Parathyroid adenoma (tissue), 2 donors: ENCODE measurements around the gene CACNA1D.

ENCODE experiments used
- H2AFZ ChIP-seq: fragments of 300-600 bp; sonication (generic); one replicate; pipeline ENCODE4 v1.7.0; 2017; ENCODE audit warnings: antibody characterized with exemption, mild to moderate bottlenecking
- H3K27ac ChIP-seq: fragments of 300-600 bp; sonication (generic); one replicate; pipeline ENCODE4 v1.7.0; 2017
- H3K27me3 ChIP-seq: fragments of 300-600 bp; sonication (generic); one replicate; pipeline ENCODE4 v1.7.0; 2017; ENCODE audit warnings: low read length; ENCODE audit not compliant: control insufficient read depth, insufficient read depth
- H3K36me3 ChIP-seq: fragments of 300-600 bp; sonication (generic); one replicate; pipeline ENCODE4 v1.7.0; 2017; ENCODE audit warnings: low read length; ENCODE audit not compliant: control insufficient read depth, insufficient read depth
- H3K4me1 ChIP-seq: fragments of 300-600 bp; sonication (generic); one replicate; pipeline ENCODE4 v1.7.0; 2017; ENCODE audit warnings: control low read depth
- H3K4me2 ChIP-seq: fragments of 300-600 bp; sonication (generic); one replicate; pipeline ENCODE4 v1.7.0; 2017; ENCODE audit warnings: low read length
- H3K4me3 ChIP-seq: fragments of 300-600 bp; sonication (generic); one replicate; pipeline ENCODE4 v1.7.0; 2017; ENCODE audit warnings: low read depth, low read length
- H3K79me2 ChIP-seq: fragments of 300-600 bp; sonication (generic); one replicate; pipeline ENCODE4 v1.7.0; 2017; ENCODE audit warnings: control low read depth
- H3K9ac ChIP-seq: fragments of 300-600 bp; sonication (generic); one replicate; pipeline ENCODE4 v1.7.0; 2017; ENCODE audit warnings: mild to moderate bottlenecking
- H3K9me3 ChIP-seq: fragments of 300-600 bp; sonication (generic); one replicate; pipeline ENCODE4 v1.7.0; 2017; ENCODE audit warnings: low read length; ENCODE audit not compliant: control insufficient read depth
- CTCF ChIP-seq: fragments of 300-600 bp; sonication (generic); IDR thresholded peaks from one replicate; pipeline ENCODE4 v1.7.0; 2017; ENCODE audit warnings: antibody characterized with exemption, mild to moderate bottlenecking
- donor health status: primary hyperparathyroidism.

The CACNA1D gene

GRCh38 chr3:53754325-53754724, 259.9 kb downstream of the CACNA1D start:
- Histone ChIP-seq H3K4me2 (no peak overlapping the region), H2AFZ (peak overlapping the region; percentile 45), H3K27me3 (no peaks in the 10 kb centered on the region), H3K79me2 (no peaks in the 10 kb centered on the region), H3K9me3 (no peaks in the 10 kb centered on the region), H3K4me3 (no peak overlapping the region), H3K36me3 (no peaks in the 10 kb centered on the region), H3K4me1 (peaks cover 49% of the 10 kb centered on the region), H3K27ac (peak overlapping the region; percentile 87), H3K9ac (no peak overlapping the region)
- TF ChIP-seq CTCF: peak; percentile 28

GRCh38 chr3:53758846-53759245, 264.4 kb downstream of the CACNA1D start:
- no peaks in the 10 kb centered on the region for H3K79me2 ChIP-seq
- no peak for TF ChIP-seq CTCF
- H3K4me2 ChIP-seq: no peak overlapping the region
- no peak overlapping the region for H3K9ac ChIP-seq
- no peaks in the 10 kb centered on the region for H3K36me3 ChIP-seq
- H3K27ac ChIP-seq: no peak overlapping the region
- no peak overlapping the region for H2AFZ ChIP-seq
- peaks cover 21% of the 10 kb centered on the region for H3K4me1 ChIP-seq
- no peaks in the 10 kb centered on the region for H3K9me3 ChIP-seq
- no peaks in the 10 kb centered on the region for H3K27me3 ChIP-seq
- H3K4me3 ChIP-seq: no peak overlapping the region

GRCh38 chr3:53763353-53763752, 268.9 kb downstream of the CACNA1D start:
- no peak overlapping the region for H3K27ac ChIP-seq
- no peaks in the 10 kb centered on the region for H3K79me2 ChIP-seq
- TF ChIP-seq CTCF: no peak
- H2AFZ ChIP-seq: no peak overlapping the region
- H3K36me3 ChIP-seq: no peaks in the 10 kb centered on the region
- no peaks in the 10 kb centered on the region for H3K27me3 ChIP-seq
- no peaks in the 10 kb centered on the region for H3K4me1 ChIP-seq
- H3K4me2 ChIP-seq: no peak overlapping the region
- no peaks in the 10 kb centered on the region for H3K9me3 ChIP-seq
- no peak overlapping the region for H3K4me3 ChIP-seq
- no peak overlapping the region for H3K9ac ChIP-seq

- Histone ChIP-seq H3K4me2 (no peak overlapping the region), H3K9ac (no peak overlapping the region), H3K79me2 (no peaks in the 10 kb centered on the region), H3K4me3 (no peak overlapping the region), H3K9me3 (no peaks in the 10 kb centered on the region), H3K4me1 (no peaks in the 10 kb centered on the region), H3K27me3 (no peaks in the 10 kb centered on the region), H3K27ac (no peak overlapping the region), H2AFZ (no peak overlapping the region), H3K36me3 (no peaks in the 10 kb centered on the region)
- no peak for TF ChIP-seq CTCF
Measured at GRCh38 chr3:53764026-53764775, 269.8 kb downstream of the CACNA1D start.

GRCh38 chr3:53765753-53766152, 271.3 kb downstream of the CACNA1D start:
- H3K36me3 ChIP-seq: no peaks in the 10 kb centered on the region
- no peak overlapping the region for H3K9ac ChIP-seq
- no peaks in the 10 kb centered on the region for H3K9me3 ChIP-seq
- no peak overlapping the region for H3K4me3 ChIP-seq
- TF ChIP-seq CTCF: no peak
- no peak overlapping the region for H3K4me2 ChIP-seq
- H3K27ac ChIP-seq: no peak overlapping the region
- no peaks in the 10 kb centered on the region for H3K79me2 ChIP-seq
- H3K4me1 ChIP-seq: no peaks in the 10 kb centered on the region
- no peaks in the 10 kb centered on the region for H3K27me3 ChIP-seq
- no peak overlapping the region for H2AFZ ChIP-seq
